ENCODE measurements around the gene C1RL. TPM values are rescaled to one million over a fixed set of nuclear protein-coding genes. Genes with fewer than 3 reads are reported as not detected.

The C1RL gene
- total RNA-seq, 1 experiment from 2014 or later: 17.7 TPM

GRCh38 chr12:7091171-7091570 lies 17.8 kb downstream of the C1RL start:
- TF ChIP-seq NR1H2 (CRISPR knock-in tag; IDR thresholded peaks at IDR 0.05) (no peak), KAT7 (CRISPR knock-in tag; IDR thresholded peaks at IDR 0.05; ENCODE audit: borderline replicate concordance) (no peak), ZNF423 (CRISPR knock-in tag; IDR thresholded peaks at IDR 0.05) (no peak), HMGXB4 (CRISPR knock-in tag; IDR thresholded peaks at IDR 0.05) (no peak), E2F4 (CRISPR knock-in tag; IDR thresholded peaks at IDR 0.05; ENCODE audit: borderline replicate concordance, low read depth) (no peak), ZNF281 (CRISPR knock-in tag; IDR thresholded peaks at IDR 0.05) (no peak), RELA (CRISPR knock-in tag; IDR thresholded peaks at IDR 0.05; ENCODE audit: borderline replicate concordance) (no peak), IRF1 (CRISPR knock-in tag; IDR thresholded peaks at IDR 0.05) (no peak), ZBTB21 (CRISPR knock-in tag; IDR thresholded peaks at IDR 0.05; ENCODE audit: borderline replicate concordance) (no peak), ZNF317 (CRISPR knock-in tag; IDR thresholded peaks at IDR 0.05; ENCODE audit: borderline replicate concordance, low read depth) (no peak), E2F5 (CRISPR knock-in tag; IDR thresholded peaks at IDR 0.05) (no peak), MAX (CRISPR knock-in tag; IDR thresholded peaks at IDR 0.05) (no peak), ZBTB43 (CRISPR knock-in tag; IDR thresholded peaks at IDR 0.05) (no peak)
- Mint-ChIP-seq H3K27me3 (ENCODE audit: low read depth) (no peaks in the 10 kb centered on the region; the same call in none of the 2 replicates), H3K36me3 (no peaks in the 10 kb centered on the region), H3K9me3 (no peaks in the 10 kb centered on the region), H3K27ac (no peak overlapping the region), H3K4me1 (peaks cover 30% of the 10 kb centered on the region), H3K4me3 (no peak overlapping the region)
- ChIA-PET CTCF (interaction anchor here (0.7 to 7.7 kb wide), 3 partner anchors 17 to 127 kb away, joined by 3 to 63 read pairs (median 7); partner anchors contain the start of genes C1RL and C1S), POLR2A (interaction anchor here (1.0 to 1.1 kb wide), 2 partner anchors 12 to 73 kb away, joined by 3 read pairs; partner anchors contain the start of gene LPCAT3)
- DNase-seq (ENCODE audit: low spot score) (no peak), ATAC-seq (no peak)

GRCh38 chr12:7090222-7090998 lies 18.6 kb downstream of the C1RL start:
- peak; percentile 70 for ATAC-seq
- POLR2A ChIA-PET: interaction anchor here (1.0 kb wide), 1 partner anchor 13 kb away, joined by 3 read pairs; no protein-coding TSS in a partner anchor
- no peaks in the 10 kb centered on the region; the same call in none of the 2 replicates for H3K27me3 Mint-ChIP-seq (ENCODE audit: low read depth)

More at GRCh38 chr12:7090222-7090998, 18.6 kb downstream of the C1RL start:
- Mint-ChIP-seq H3K9me3 (no peaks in the 10 kb centered on the region), H3K27ac (0 out of 2 replicates have a peak overlapping the region, but pooled peaks have one; percentile 4), H3K4me1 (peaks cover 24% of the 10 kb centered on the region), H3K4me3 (peak overlapping the region; percentile 42), H3K36me3 (no peaks in the 10 kb centered on the region)
- CTCF ChIA-PET: interaction anchor here (1.0 to 7.7 kb wide), 6 partner anchors 18 to 146 kb away, joined by 3 to 63 read pairs (median 4); partner anchors contain the start of genes C1RL and C1S
- peak; percentile 73; the same call in 1 of the 2 replicates for TF ChIP-seq ZNF281 (CRISPR knock-in tag; IDR thresholded peaks at IDR 0.05)
- TF ChIP-seq PRDM15 (CRISPR knock-in tag; IDR thresholded peaks at IDR 0.05): no peak
- TF ChIP-seq JAZF1 (CRISPR knock-in tag; IDR thresholded peaks at IDR 0.05): no peak
- peak; percentile 51 for DNase-seq (ENCODE audit: low spot score)

Data from WTC11 (cell line).